Activated naive CD8-positive, alpha-beta T cell treated with anti-CD3 and anti-CD28 coated beads, Interleukin-2, amount 50 U/mL, for 24 hours (primary cell): ENCODE results near the gene FBXL16.
"Not testable (repeated sequence)": the region's sequence is repeated elsewhere in the genome, so short reads cannot be mapped to it uniquely, and the experiment has no call there.

Experiments used
- ATAC-seq: fragments of 150-1000 bp; cut with Tn5 transposase; one replicate; pipeline ENCODE4 v1.10.0; 2021
- DNase-seq: peaks from one replicate; pipeline ENCODE4 v3.0.0; 2021
- H3K27ac Mint-ChIP-seq: one replicate; pipeline ENCODE4 v1.8.0; 2021; ENCODE audit warnings: mild to moderate bottlenecking, mixed read lengths
- H3K27me3 Mint-ChIP-seq: one replicate; pipeline ENCODE4 v1.8.0; 2021; ENCODE audit warnings: mixed read lengths
- H3K36me3 Mint-ChIP-seq: one replicate; pipeline ENCODE4 v1.8.0; 2021; ENCODE audit warnings: low read depth, mixed read lengths
- H3K4me1 Mint-ChIP-seq: one replicate; pipeline ENCODE4 v1.8.0; 2021; ENCODE audit warnings: mixed read lengths
- H3K4me3 Mint-ChIP-seq: one replicate; pipeline ENCODE4 v1.8.0; 2021; ENCODE audit warnings: mild to moderate bottlenecking, moderate library complexity, mixed read lengths
- H3K9me3 Mint-ChIP-seq: one replicate; pipeline ENCODE4 v1.8.0; 2021; ENCODE audit warnings: mixed read lengths

Gene FBXL16

GRCh38 chr16:700684-701584 lies 4.7 kb downstream of the FBXL16 start:
- DNase-seq (peak; percentile 59), ATAC-seq (no peak)
- no peaks in the 10 kb centered on the region for H3K9me3 Mint-ChIP-seq
- H3K4me1 Mint-ChIP-seq: no peaks in the 10 kb centered on the region
- no peak overlapping the region for H3K27ac Mint-ChIP-seq
- peaks cover 26% of the 10 kb centered on the region for H3K27me3 Mint-ChIP-seq
- no peaks in the 10 kb centered on the region for H3K36me3 Mint-ChIP-seq
- H3K4me3 Mint-ChIP-seq: no peak overlapping the region

- Mint-ChIP-seq H3K36me3 (no peaks in the 10 kb centered on the region), H3K4me1 (peaks cover 8% of the 10 kb centered on the region), H3K4me3 (no peak overlapping the region), H3K9me3 (no peaks in the 10 kb centered on the region), H3K27me3 (peaks cover 24% of the 10 kb centered on the region), H3K27ac (no peak overlapping the region)
- no peak for DNase-seq
- ATAC-seq: no peak
These were observed 6.5 kb downstream of the FBXL16 start for GRCh38 chr16:698911-699671.

GRCh38 chr16:695355-696089 lies 10.1 kb downstream of the FBXL16 start:
- Mint-ChIP-seq H3K4me3 (peak overlapping the region; percentile 67), H3K27ac (peak overlapping the region; percentile 31), H3K27me3 (peaks cover 9% of the 10 kb centered on the region), H3K9me3 (no peaks in the 10 kb centered on the region), H3K4me1 (peaks cover 8% of the 10 kb centered on the region), H3K36me3 (no peaks in the 10 kb centered on the region)
- ATAC-seq (peak; percentile 70), DNase-seq (peak; percentile 73)

GRCh38 chr16:694863-695354 lies 10.7 kb downstream of the FBXL16 start:
- H3K27ac Mint-ChIP-seq: no peak overlapping the region
- ATAC-seq: no peak

GRCh38 chr16:694187-694862 lies 11.3 kb downstream of the FBXL16 start:
- H3K9me3 Mint-ChIP-seq: no peaks in the 10 kb centered on the region
- H3K27me3 Mint-ChIP-seq: peaks cover 6% of the 10 kb centered on the region

More at GRCh38 chr16:694863-695354, 10.7 kb downstream of the FBXL16 start:
- no peaks in the 10 kb centered on the region for H3K9me3 Mint-ChIP-seq
- no peak for DNase-seq
- no peak overlapping the region for H3K4me3 Mint-ChIP-seq
- no peaks in the 10 kb centered on the region for H3K36me3 Mint-ChIP-seq
- peaks cover 10% of the 10 kb centered on the region for H3K4me1 Mint-ChIP-seq
- H3K27me3 Mint-ChIP-seq: peaks cover 6% of the 10 kb centered on the region

GRCh38 chr16:693766-694165 lies 11.8 kb downstream of the FBXL16 start:
- Mint-ChIP-seq H3K27me3 (peaks cover 6% of the 10 kb centered on the region), H3K9me3 (no peaks in the 10 kb centered on the region), H3K36me3 (no peaks in the 10 kb centered on the region)

More at GRCh38 chr16:694187-694862, 11.3 kb downstream of the FBXL16 start:
- no peak overlapping the region for H3K27ac Mint-ChIP-seq
- ATAC-seq: no peak
- no peak for DNase-seq
- H3K4me1 Mint-ChIP-seq: peaks cover 13% of the 10 kb centered on the region
- no peaks in the 10 kb centered on the region for H3K36me3 Mint-ChIP-seq
- H3K4me3 Mint-ChIP-seq: peak overlapping the region; percentile 61

GRCh38 chr16:693364-693763 lies 12.2 kb downstream of the FBXL16 start:
- Mint-ChIP-seq H3K27me3 (peaks cover 6% of the 10 kb centered on the region), H3K9me3 (no peaks in the 10 kb centered on the region), H3K36me3 (no peaks in the 10 kb centered on the region), H3K4me1 (peaks cover 22% of the 10 kb centered on the region), H3K27ac (no peak overlapping the region), H3K4me3 (no peak overlapping the region)
- DNase-seq: no peak
- ATAC-seq: no peak

More at GRCh38 chr16:693766-694165, 11.8 kb downstream of the FBXL16 start:
- Mint-ChIP-seq H3K4me3 (no peak overlapping the region), H3K4me1 (peaks cover 18% of the 10 kb centered on the region), H3K27ac (no peak overlapping the region)
- ATAC-seq: no peak
- no peak for DNase-seq

- Mint-ChIP-seq H3K27ac (no peak overlapping the region), H3K36me3 (no peaks in the 10 kb centered on the region), H3K4me1 (peaks cover 23% of the 10 kb centered on the region)
These were observed 13.1 kb downstream of the FBXL16 start for GRCh38 chr16:692356-693108.

GRCh38 chr16:691242-691641 lies 14.4 kb downstream of the FBXL16 start:
- not testable (repeated sequence) for DNase-seq, H3K9me3 Mint-ChIP-seq, ATAC-seq, H3K27me3 Mint-ChIP-seq, H3K36me3 Mint-ChIP-seq, H3K27ac Mint-ChIP-seq
- H3K4me3 Mint-ChIP-seq: peak overlapping the region; percentile 36
- peaks cover 23% of the 10 kb centered on the region for H3K4me1 Mint-ChIP-seq

More at GRCh38 chr16:692356-693108, 13.1 kb downstream of the FBXL16 start:
- Mint-ChIP-seq H3K9me3 (no peaks in the 10 kb centered on the region), H3K4me3 (no peak overlapping the region), H3K27me3 (peaks cover 6% of the 10 kb centered on the region)
- ATAC-seq (no peak), DNase-seq (no peak)

GRCh38 chr16:689175-689897 lies 16.3 kb downstream of the FBXL16 start:
- peaks cover 19% of the 10 kb centered on the region for H3K4me1 Mint-ChIP-seq
- peaks cover 3% of the 10 kb centered on the region for H3K36me3 Mint-ChIP-seq
- H3K4me3 Mint-ChIP-seq: peak overlapping the region; percentile 86
- H3K27me3 Mint-ChIP-seq: peaks cover 3% of the 10 kb centered on the region
- ATAC-seq: no peak
- H3K9me3 Mint-ChIP-seq: no peaks in the 10 kb centered on the region
- no peak for DNase-seq
- H3K27ac Mint-ChIP-seq: peak overlapping the region; percentile 81

- H3K4me3 Mint-ChIP-seq: no peak overlapping the region
- peaks cover 7% of the 10 kb centered on the region for H3K36me3 Mint-ChIP-seq
- DNase-seq (no peak), ATAC-seq (no peak)
- no peaks in the 10 kb centered on the region for H3K9me3 Mint-ChIP-seq
- H3K27me3 Mint-ChIP-seq: no peaks in the 10 kb centered on the region
- no peak overlapping the region for H3K27ac Mint-ChIP-seq
- H3K4me1 Mint-ChIP-seq: peaks cover 27% of the 10 kb centered on the region
These were observed 18.1 kb downstream of the FBXL16 start for GRCh38 chr16:687499-687898.

GRCh38 chr16:686459-687260 lies 18.9 kb downstream of the FBXL16 start:
- peaks cover 35% of the 10 kb centered on the region for H3K4me1 Mint-ChIP-seq
- ATAC-seq (no peak), DNase-seq (no peak)
- no peak overlapping the region for H3K27ac Mint-ChIP-seq
- peaks cover 14% of the 10 kb centered on the region for H3K36me3 Mint-ChIP-seq
- H3K4me3 Mint-ChIP-seq: no peak overlapping the region
- H3K9me3 Mint-ChIP-seq: no peaks in the 10 kb centered on the region
- H3K27me3 Mint-ChIP-seq: no peaks in the 10 kb centered on the region
